Right lobe of liver (tissue), 4 donors: Measurements from ENCODE around the gene PIGS.

ENCODE experiments used
- CTCF ChIP-seq, 4 donors: fragments of 200-600 bp in 3 of 4; fragments of 450-650 bp in 1 of 4; IDR thresholded peaks; one replicate each; pipeline versions ENCODE4 v1.5.1 to v1.8.0; 2016 to 2022; ENCODE audit warnings: antibody characterized with exemption in 4 of 4, mild to moderate bottlenecking in 2 of 4
- POLR2A ChIP-seq: fragments of 450-650 bp; IDR thresholded peaks from one replicate; pipeline ENCODE4 v1.6.1; 2017; ENCODE audit warnings: antibody characterized with exemption, mild to moderate bottlenecking
- donor health status: DM: no; HTN: no; CAD: no.
- donor health status: DM: no; HTN: no; CAD: no.
- donor health status: DM: no; HTN: yes; CAD: no.

DNA sequence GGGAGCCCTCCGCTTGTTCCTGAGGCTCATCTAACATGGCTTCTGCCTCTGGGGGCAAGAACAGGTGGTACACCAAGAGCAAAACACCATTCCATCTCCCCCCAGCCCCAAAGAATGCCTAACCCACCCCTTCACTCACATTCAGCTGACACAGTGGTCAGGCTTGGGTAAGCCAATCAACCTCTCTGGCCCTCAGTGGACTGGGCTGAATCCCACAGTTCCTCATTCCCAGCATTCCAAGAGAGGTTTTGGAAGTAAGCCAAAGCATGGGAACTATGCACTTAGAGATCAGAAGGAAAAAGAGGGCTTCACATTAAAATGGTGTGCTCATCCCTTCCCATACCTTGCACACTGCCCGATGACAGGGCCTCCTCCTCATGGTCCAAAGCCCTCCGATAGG lies 7.8 kb downstream of the PIGS start:
- TF ChIP-seq CTCF (IDR thresholded peaks at IDR 0.05): no peak
- TF ChIP-seq POLR2A: no peak
